ENCODE results near the gene ATP6V0B. TPM values are rescaled to one million over a fixed set of nuclear protein-coding genes. Genes with fewer than 3 reads are reported as not detected.

ATP6V0B gene
- total and polyA plus RNA-seq, 2 of the 4 experiments (the other 2 are of a cell fraction) = 72.1 to 169 TPM

GRCh38 chr1:43925846-43926245 is 48.9 kb upstream of the ATP6V0B start:
- Histone ChIP-seq H3K56ac (ENCODE audit: extremely low read depth, insufficient read depth, low read length) (no peak overlapping the region), H3K9me1 (ENCODE audit: insufficient read depth, low read length) (peaks cover 14% of the 10 kb centered on the region; the same call in 1 of the 2 replicates), H3K9ac (ENCODE audit: low read depth, low read length) (no peak overlapping the region), H3K27me3 (ENCODE audit: control insufficient read depth, insufficient read depth, low read length) (no peaks in the 10 kb centered on the region), H3K9me3 (ENCODE audit: control insufficient read depth, insufficient read depth, low read length) (peaks cover 5% of the 10 kb centered on the region), H2AFZ (replicated peaks; ENCODE audit: low read length, poor library complexity) (no peak overlapping the region), H3K4ac (ENCODE audit: low read depth, low read length) (no peak overlapping the region), H3K4me2 (ENCODE audit: low read depth, low read length) (no peak overlapping the region), H2AK5ac (ENCODE audit: low read depth, low read length) (no peak overlapping the region), H3K27ac (ENCODE audit: insufficient read depth, low read length) (no peak overlapping the region), H3K79me1 (ENCODE audit: low read depth in 1 of 2, low read length in 2 of 2) (0 out of 4 replicates have a peak, but pooled peaks cover 0 to 4% of the 10 kb centered on the region in 2 experiments), H2AK9ac (replicated peaks; ENCODE audit: low read depth, low read length, poor library complexity) (no peak overlapping the region), H2BK15ac (ENCODE audit: low read depth, low read length) (no peak overlapping the region), H3K36me3 (ENCODE audit: control insufficient read depth, insufficient read depth, low read length) (peaks cover 11% of the 10 kb centered on the region), H4K5ac (ENCODE audit: low read depth, low read length) (no peak overlapping the region), H4K8ac (ENCODE audit: low read depth in 2 of 2, low read length in 2 of 2) (no peak overlapping the region), H3K18ac (ENCODE audit: low read depth, low read length) (no peak overlapping the region), H4K91ac (ENCODE audit: insufficient read depth, low read depth, low read length) (no peak overlapping the region), H3K4me1 (ENCODE audit: control insufficient read depth, insufficient read depth, low read length) (peaks cover 1% of the 10 kb centered on the region; the same call in 1 of the 2 replicates), H2BK20ac (ENCODE audit: low read depth, low read length) (no peak overlapping the region), H3K23ac (ENCODE audit: low read depth, low read length) (no peak overlapping the region), H2BK120ac (ENCODE audit: low read depth, low read length) (no peak overlapping the region), H3K4me3 (ENCODE audit: insufficient read depth, low read depth, low read length) (no peak overlapping the region), H3K14ac (replicated peaks; ENCODE audit: low read depth, low read length) (no peak overlapping the region), H2BK5ac (ENCODE audit: low read depth, low read length, poor library complexity, severe bottlenecking) (no peak overlapping the region), H4K20me1 (ENCODE audit: insufficient read depth, low read length) (no peaks in the 10 kb centered on the region)
- BruUV-seq (replicated peaks) = no TSS peak
- ChIA-PET POLR2A (ENCODE audit: unreplicated experiment) (no interaction called here), CTCF (interaction anchor here (1.0 kb wide), 1 partner anchor 9 kb away, joined by 6 read pairs; no protein-coding TSS in a partner anchor)
- intact Hi-C loops (cut with micrococcal nuclease) (no loop called here), dilution Hi-C loops (cut with HindIII; ENCODE audit: low sequenced_read_pairs, unreplicated experiment) (no loop called here), in situ Hi-C loops (cut with MboI; ENCODE audit: low sequenced_read_pairs) (no loop called here)
- DNase-seq (no peak), ATAC-seq (ENCODE audit: low read depth) (no peak)
- TF ChIP-seq USF2 (IDR thresholded peaks at IDR 0.05; ENCODE audit: low read depth, low read length) = no peak
- no peak for TF ChIP-seq MXI1 (IDR thresholded peaks at IDR 0.05; ENCODE audit: borderline replicate concordance, low read depth, low read length)
- no peak for TF ChIP-seq SMC3 (IDR thresholded peaks at IDR 0.05; ENCODE audit: low read depth, low read length)
- no peak for TF ChIP-seq CEBPB (IDR thresholded peaks at IDR 0.05; ENCODE audit: low read depth, low read length)
- no peak for TF ChIP-seq NFE2L2 (IDR thresholded peaks at IDR 0.05; ENCODE audit: low read depth, low read length)
- TF ChIP-seq MAFK (IDR thresholded peaks at IDR 0.05; ENCODE audit: low read depth, low read length) = no peak
- no peak for TF ChIP-seq RCOR1 (IDR thresholded peaks at IDR 0.05; ENCODE audit: insufficient replicate concordance, low read length)
- TF ChIP-seq CHD1 (IDR thresholded peaks at IDR 0.05; ENCODE audit: low read depth, low read length) = no peak
- TF ChIP-seq, protein P1, sequence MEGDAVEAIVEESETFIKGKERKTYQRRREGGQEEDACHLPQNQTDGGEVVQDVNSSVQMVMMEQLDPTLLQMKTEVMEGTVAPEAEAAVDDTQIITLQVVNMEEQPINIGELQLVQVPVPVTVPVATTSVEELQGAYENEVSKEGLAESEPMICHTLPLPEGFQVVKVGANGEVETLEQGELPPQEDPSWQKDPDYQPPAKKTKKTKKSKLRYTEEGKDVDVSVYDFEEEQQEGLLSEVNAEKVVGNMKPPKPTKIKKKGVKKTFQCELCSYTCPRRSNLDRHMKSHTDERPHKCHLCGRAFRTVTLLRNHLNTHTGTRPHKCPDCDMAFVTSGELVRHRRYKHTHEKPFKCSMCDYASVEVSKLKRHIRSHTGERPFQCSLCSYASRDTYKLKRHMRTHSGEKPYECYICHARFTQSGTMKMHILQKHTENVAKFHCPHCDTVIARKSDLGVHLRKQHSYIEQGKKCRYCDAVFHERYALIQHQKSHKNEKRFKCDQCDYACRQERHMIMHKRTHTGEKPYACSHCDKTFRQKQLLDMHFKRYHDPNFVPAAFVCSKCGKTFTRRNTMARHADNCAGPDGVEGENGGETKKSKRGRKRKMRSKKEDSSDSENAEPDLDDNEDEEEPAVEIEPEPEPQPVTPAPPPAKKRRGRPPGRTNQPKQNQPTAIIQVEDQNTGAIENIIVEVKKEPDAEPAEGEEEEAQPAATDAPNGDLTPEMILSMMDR (conservative IDR thresholded peaks at IDR 0.05; ENCODE audit: low read depth, low read length) = no peak
- TF ChIP-seq POLR2A (IDR thresholded peaks at IDR 0.05; ENCODE audit: low read depth, low read length) = no peak
- TF ChIP-seq, protein P2, sequence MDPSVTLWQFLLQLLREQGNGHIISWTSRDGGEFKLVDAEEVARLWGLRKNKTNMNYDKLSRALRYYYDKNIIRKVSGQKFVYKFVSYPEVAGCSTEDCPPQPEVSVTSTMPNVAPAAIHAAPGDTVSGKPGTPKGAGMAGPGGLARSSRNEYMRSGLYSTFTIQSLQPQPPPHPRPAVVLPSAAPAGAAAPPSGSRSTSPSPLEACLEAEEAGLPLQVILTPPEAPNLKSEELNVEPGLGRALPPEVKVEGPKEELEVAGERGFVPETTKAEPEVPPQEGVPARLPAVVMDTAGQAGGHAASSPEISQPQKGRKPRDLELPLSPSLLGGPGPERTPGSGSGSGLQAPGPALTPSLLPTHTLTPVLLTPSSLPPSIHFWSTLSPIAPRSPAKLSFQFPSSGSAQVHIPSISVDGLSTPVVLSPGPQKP (IDR thresholded peaks at IDR 0.05; ENCODE audit: borderline replicate concordance, low read depth, low read length) = no peak
- 96% methylated on average over 8 of the region's 9 CpGs; no CpG with 5 or more reads in 1 of the 2 experiments for WGBS, 2 experiments (ENCODE audit: extremely low coverage in 2 of 2, insufficient read length in 1 of 2)

All from IMR-90 (cell line).